Measurements from ENCODE around the gene NEDD4L.
A peak's percentile ranks its signal among the peaks of the same experiment; 100 is the strongest.

NEDD4L gene

GRCh38 chr18:58023108-58023507 lies 20.9 kb upstream of the NEDD4L start:
- Histone ChIP-seq H3K4me3 (ENCODE audit: low read depth, low read length) (no peak overlapping the region), H3K27ac (no peak overlapping the region), H3K27me3 (ENCODE audit: insufficient read depth, low read depth, severe bottlenecking) (no peaks in the 10 kb centered on the region), H3K36me3 (no peaks in the 10 kb centered on the region), H3K9me3 (ENCODE audit: severe bottlenecking) (no peaks in the 10 kb centered on the region)
- TF ChIP-seq CTCF (IDR thresholded peaks at IDR 0.05; ENCODE audit: low read depth, low read length), result no peak
- no peak for DNase-seq

- no peak for TF ChIP-seq CTCF (IDR thresholded peaks at IDR 0.05; ENCODE audit: low read depth, low read length)
- no peak overlapping the region for H3K4me3 ChIP-seq (ENCODE audit: low read depth, low read length)
- no peaks in the 10 kb centered on the region for H3K27me3 ChIP-seq (ENCODE audit: insufficient read depth, low read depth, severe bottlenecking)
- DNase-seq, result peak; percentile 16
- H3K27ac ChIP-seq, result no peak overlapping the region
- H3K36me3 ChIP-seq, result no peaks in the 10 kb centered on the region
- no peaks in the 10 kb centered on the region for H3K9me3 ChIP-seq (ENCODE audit: severe bottlenecking)
Measured at GRCh38 chr18:58024139-58024538, 19.9 kb upstream of the NEDD4L start.

- Histone ChIP-seq H3K4me3 (ENCODE audit: low read depth, low read length) (no peak overlapping the region), H3K27ac (no peak overlapping the region), H3K36me3 (no peaks in the 10 kb centered on the region), H3K27me3 (ENCODE audit: insufficient read depth, low read depth, severe bottlenecking) (no peaks in the 10 kb centered on the region), H3K9me3 (ENCODE audit: severe bottlenecking) (no peaks in the 10 kb centered on the region)
- DNase-seq, result no peak
- no peak for TF ChIP-seq CTCF (IDR thresholded peaks at IDR 0.05; ENCODE audit: low read depth, low read length)
Measured at GRCh38 chr18:58025205-58025604, 18.8 kb upstream of the NEDD4L start.

- no peaks in the 10 kb centered on the region for H3K36me3 ChIP-seq
- no peak overlapping the region for H3K4me3 ChIP-seq (ENCODE audit: low read depth, low read length)
- no peaks in the 10 kb centered on the region for H3K9me3 ChIP-seq (ENCODE audit: severe bottlenecking)
- no peaks in the 10 kb centered on the region for H3K27me3 ChIP-seq (ENCODE audit: insufficient read depth, low read depth, severe bottlenecking)
- TF ChIP-seq CTCF (IDR thresholded peaks at IDR 0.05; ENCODE audit: low read depth, low read length), result no peak
- no peak for DNase-seq
- H3K27ac ChIP-seq, result no peak overlapping the region
Measured at GRCh38 chr18:58025733-58026132, 18.3 kb upstream of the NEDD4L start.

GRCh38 chr18:58026395-58026794 lies 17.6 kb upstream of the NEDD4L start:
- no peak overlapping the region for H3K27ac ChIP-seq
- H3K36me3 ChIP-seq, result no peaks in the 10 kb centered on the region
- DNase-seq, result no peak
- H3K27me3 ChIP-seq (ENCODE audit: insufficient read depth, low read depth, severe bottlenecking), result no peaks in the 10 kb centered on the region
- no peak for TF ChIP-seq CTCF (IDR thresholded peaks at IDR 0.05; ENCODE audit: low read depth, low read length)
- H3K4me3 ChIP-seq (ENCODE audit: low read depth, low read length), result no peak overlapping the region
- peaks cover 2% of the 10 kb centered on the region for H3K9me3 ChIP-seq (ENCODE audit: severe bottlenecking)

GRCh38 chr18:58026857-58027256 lies 17.2 kb upstream of the NEDD4L start:
- no peak for DNase-seq
- H3K9me3 ChIP-seq (ENCODE audit: severe bottlenecking), result peaks cover 2% of the 10 kb centered on the region
- H3K27ac ChIP-seq, result no peak overlapping the region
- TF ChIP-seq CTCF (IDR thresholded peaks at IDR 0.05; ENCODE audit: low read depth, low read length), result no peak
- no peaks in the 10 kb centered on the region for H3K27me3 ChIP-seq (ENCODE audit: insufficient read depth, low read depth, severe bottlenecking)
- H3K36me3 ChIP-seq, result no peaks in the 10 kb centered on the region
- no peak overlapping the region for H3K4me3 ChIP-seq (ENCODE audit: low read depth, low read length)

Data from WERI-Rb-1 (cell line).